ENCODE results near the gene LASP1NB.

LASP1NB gene

GRCh38 chr17:38915639-38915995 is 9.8 kb upstream of the LASP1NB start:
- TF ChIP-seq CTCF (IDR thresholded peaks at IDR 0.05), result no peak
- Histone ChIP-seq H3K27me3 (ENCODE audit: control insufficient read depth, insufficient read depth, low read length) (no peaks in the 10 kb centered on the region), H3K4me1 (ENCODE audit: control insufficient read depth, insufficient read depth, low read length) (peaks cover 48% of the 10 kb centered on the region), H3K4me3 (ENCODE audit: low read length) (no peak overlapping the region), H3K27ac (ENCODE audit: low read length) (no peak overlapping the region), H3K36me3 (ENCODE audit: control insufficient read depth, insufficient read depth, low read length) (peaks cover 70% of the 10 kb centered on the region), H3K9me3 (ENCODE audit: control insufficient read depth, insufficient read depth, low read length) (no peaks in the 10 kb centered on the region)
- Mint-ChIP-seq H3K4me1 (peaks cover 42 to 76% of the 10 kb centered on the region in 2 donors), H3K27me3 (ENCODE audit: low read depth in 2 of 2) (no peaks in the 10 kb centered on the region), H3K27ac (peak overlapping the region; percentile 64 to 81), H3K4me3 (peak overlapping the region; percentile 35), H3K9me3 (no peaks in the 10 kb centered on the region), H3K36me3 (no peaks in the 10 kb centered on the region)
- ATAC-seq (no peak), DNase-seq (peak; percentile 2 to 11)
- intact Hi-C loops (cut with micrococcal nuclease), result no loop called here
- WGBS (ENCODE audit: insufficient coverage), result 97% methylated on average over 7 of the region's 7 CpGs

- Histone ChIP-seq H3K36me3 (ENCODE audit: control insufficient read depth, insufficient read depth, low read length) (peaks cover 74% of the 10 kb centered on the region), H3K4me3 (ENCODE audit: low read length) (no peak overlapping the region), H3K27ac (ENCODE audit: low read length) (no peak overlapping the region), H3K9me3 (ENCODE audit: control insufficient read depth, insufficient read depth, low read length) (no peaks in the 10 kb centered on the region), H3K27me3 (ENCODE audit: control insufficient read depth, insufficient read depth, low read length) (no peaks in the 10 kb centered on the region), H3K4me1 (ENCODE audit: control insufficient read depth, insufficient read depth, low read length) (peaks cover 42% of the 10 kb centered on the region)
- peaks cover 42 to 75% of the 10 kb centered on the region in 2 donors for H3K4me1 Mint-ChIP-seq
- H3K27ac Mint-ChIP-seq, result peak overlapping the region; percentile 76 to 77
- peak overlapping the region; percentile 38 for H3K4me3 Mint-ChIP-seq
- ATAC-seq, result no peak
- 93% methylated on average over 8 of the region's 8 CpGs for WGBS (ENCODE audit: insufficient coverage)
- H3K27me3 Mint-ChIP-seq (ENCODE audit: low read depth in 2 of 2), result no peaks in the 10 kb centered on the region
- TF ChIP-seq CTCF (IDR thresholded peaks at IDR 0.05), result no peak
- H3K36me3 Mint-ChIP-seq, result no peaks in the 10 kb centered on the region
- intact Hi-C loops (cut with micrococcal nuclease), result no loop called here
- peak in 1 of 2 donors; percentile 11 for DNase-seq
- H3K9me3 Mint-ChIP-seq, result no peaks in the 10 kb centered on the region
These were observed 8.6 kb upstream of the LASP1NB start for GRCh38 chr17:38916771-38917170.

GRCh38 chr17:38917259-38917658 is 8.2 kb upstream of the LASP1NB start:
- H3K4me1 Mint-ChIP-seq, result peaks cover 42 to 74% of the 10 kb centered on the region in 2 donors
- peak overlapping the region; percentile 76 to 77 for H3K27ac Mint-ChIP-seq
- H3K27me3 Mint-ChIP-seq (ENCODE audit: low read depth in 2 of 2), result no peaks in the 10 kb centered on the region
- Histone ChIP-seq H3K4me1 (ENCODE audit: control insufficient read depth, insufficient read depth, low read length) (peaks cover 38% of the 10 kb centered on the region), H3K9me3 (ENCODE audit: control insufficient read depth, insufficient read depth, low read length) (no peaks in the 10 kb centered on the region), H3K27ac (ENCODE audit: low read length) (no peak overlapping the region), H3K4me3 (ENCODE audit: low read length) (no peak overlapping the region), H3K27me3 (ENCODE audit: control insufficient read depth, insufficient read depth, low read length) (no peaks in the 10 kb centered on the region), H3K36me3 (ENCODE audit: control insufficient read depth, insufficient read depth, low read length) (peaks cover 72% of the 10 kb centered on the region)
- 91% methylated on average over 3 of the region's 3 CpGs for WGBS (ENCODE audit: insufficient coverage)
- H3K9me3 Mint-ChIP-seq, result no peaks in the 10 kb centered on the region
- peak overlapping the region; percentile 38 for H3K4me3 Mint-ChIP-seq
- ATAC-seq (no peak), DNase-seq (no peak)
- intact Hi-C loops (cut with micrococcal nuclease), result no loop called here
- TF ChIP-seq CTCF (IDR thresholded peaks at IDR 0.05), result no peak
- H3K36me3 Mint-ChIP-seq, result no peaks in the 10 kb centered on the region

GRCh38 chr17:38918129-38918913 is 7.1 kb upstream of the LASP1NB start:
- no peak overlapping the region for H3K4me3 Mint-ChIP-seq
- H3K27me3 Mint-ChIP-seq (ENCODE audit: low read depth in 2 of 2), result no peaks in the 10 kb centered on the region
- H3K36me3 Mint-ChIP-seq, result no peaks in the 10 kb centered on the region
- ATAC-seq (no peak), DNase-seq (no peak)
- 91% methylated on average over 37 of the region's 37 CpGs for WGBS (ENCODE audit: insufficient coverage)
- H3K4me1 Mint-ChIP-seq, result peaks cover 38 to 64% of the 10 kb centered on the region in 2 donors
- peak overlapping the region; percentile 48 to 58 for H3K27ac Mint-ChIP-seq
- H3K36me3 ChIP-seq (ENCODE audit: control insufficient read depth, insufficient read depth, low read length), result peaks cover 65% of the 10 kb centered on the region
- H3K4me1 ChIP-seq (ENCODE audit: control insufficient read depth, insufficient read depth, low read length), result peaks cover 27% of the 10 kb centered on the region
- H3K27ac ChIP-seq (ENCODE audit: low read length), result no peak overlapping the region
- no peak for TF ChIP-seq CTCF (IDR thresholded peaks at IDR 0.05)
- H3K4me3 ChIP-seq (ENCODE audit: low read length), result no peak overlapping the region
- intact Hi-C loops (cut with micrococcal nuclease), result no loop called here
- no peaks in the 10 kb centered on the region for H3K9me3 Mint-ChIP-seq
- no peaks in the 10 kb centered on the region for H3K27me3 ChIP-seq (ENCODE audit: control insufficient read depth, insufficient read depth, low read length)
- no peaks in the 10 kb centered on the region for H3K9me3 ChIP-seq (ENCODE audit: control insufficient read depth, insufficient read depth, low read length)

Data from natural killer cell (primary cell).